HG03460 (cell line): ENCODE measurements around the gene SPATA25.

Source experiments
- ATAC-seq: cut with Tn5 transposase; IDR thresholded peaks from one replicate; pipeline ENCODE4 v1.9.1; 2021; ENCODE audit not compliant: unreplicated experiment

SPATA25 gene

GRCh38 chr20:45867136-45867818, 20.1 kb downstream of the SPATA25 start:
- ATAC-seq, result no peak

GRCh38 chr20:45866454-45866853, 21.0 kb downstream of the SPATA25 start:
- ATAC-seq, result no peak

- ATAC-seq, result no peak
These were observed 23.6 kb downstream of the SPATA25 start for GRCh38 chr20:45863543-45864470.

- ATAC-seq, result no peak
These were observed 26.0 kb downstream of the SPATA25 start for GRCh38 chr20:45861221-45862075.

GRCh38 chr20:45860560-45861220, 26.7 kb downstream of the SPATA25 start:
- no peak for ATAC-seq

DNA sequence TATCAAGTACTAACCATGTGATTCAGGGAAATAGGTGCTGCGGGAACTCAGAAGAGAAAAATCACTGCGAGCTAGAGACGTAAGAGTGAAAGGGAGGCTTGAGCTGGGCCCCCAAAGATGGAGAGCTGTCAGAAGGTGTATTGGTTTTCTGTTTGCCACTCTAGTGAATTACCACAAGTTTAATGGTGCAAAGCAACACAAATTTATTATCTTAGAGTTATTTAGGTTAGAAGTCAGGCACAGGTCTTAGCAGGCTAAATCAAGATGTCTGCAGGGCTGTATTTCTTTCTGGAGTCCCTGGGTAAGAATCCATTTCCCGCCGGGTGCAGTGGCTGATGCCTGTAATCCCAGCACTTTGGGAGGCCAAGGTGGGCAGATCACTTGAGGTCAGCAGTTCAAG, 27.5 kb downstream of the SPATA25 start:
- ATAC-seq, result no peak

DNA sequence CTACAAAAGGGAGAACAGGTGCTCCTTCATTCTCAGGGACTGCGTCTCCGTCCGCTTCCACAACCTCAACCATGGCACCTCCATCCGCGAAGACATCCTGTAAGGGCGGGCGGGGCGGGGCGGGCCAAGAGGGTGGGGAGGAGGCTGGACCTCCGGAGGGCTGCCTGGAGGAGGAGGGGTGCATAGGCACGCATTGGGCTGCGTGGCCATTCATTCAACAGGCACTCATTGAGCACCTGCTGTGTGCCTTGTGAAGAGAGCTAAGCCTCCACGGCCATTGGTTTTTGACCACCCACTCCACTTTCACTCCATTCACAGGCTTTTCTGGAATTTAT, 29.6 kb downstream of the SPATA25 start:
- ATAC-seq, result peak; percentile 33

DNA sequence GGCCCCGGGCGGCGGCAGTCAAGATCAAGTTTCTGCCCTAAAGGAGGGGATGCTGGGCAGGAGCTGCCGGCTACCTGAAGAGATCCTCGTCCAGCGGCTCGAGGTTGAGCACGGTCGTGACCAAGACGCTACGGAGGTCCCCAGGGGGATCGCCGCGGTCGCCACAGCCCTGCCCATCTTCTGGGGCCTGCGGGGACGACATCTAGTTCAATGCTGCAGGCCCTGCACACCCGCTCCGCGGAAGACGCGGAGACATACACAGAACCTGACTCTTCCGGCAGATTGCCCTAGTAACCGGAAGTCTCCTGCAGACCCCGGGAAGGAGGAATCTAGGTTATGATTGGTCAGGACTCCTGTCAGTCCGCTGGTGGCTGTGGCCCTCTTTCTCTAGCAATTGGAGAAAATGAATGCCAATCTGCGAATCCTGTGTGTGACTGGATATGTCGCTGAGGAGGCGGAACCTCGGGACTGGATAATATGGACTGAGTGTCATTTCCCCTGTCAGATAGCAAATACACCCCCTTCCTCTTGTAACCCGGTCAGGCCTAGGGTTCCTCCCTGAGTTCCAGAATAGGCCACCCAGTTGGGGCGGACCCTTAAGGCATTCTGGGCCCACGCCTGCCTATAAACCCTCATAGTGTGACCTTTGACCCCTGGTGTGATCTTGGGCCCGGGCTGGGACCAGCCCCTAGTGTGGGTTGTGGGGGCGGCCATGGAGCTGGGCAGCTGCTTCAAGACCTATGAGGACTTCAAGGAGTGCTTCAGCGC, 30.1 kb downstream of the SPATA25 start, which contains the start of the genes ACOT8 and ZSWIM3:
TSS of gene ACOT8 (minus strand) at position 279 of the 768 bp plus-strand sequence. CDS start at position 202, 77 bp downstream.
TSS of gene ZSWIM3 (plus strand) at position 501 of the 768 bp plus-strand sequence. CDS start at position 713, 212 bp downstream.
- peak; percentile 98 for ATAC-seq

DNA sequence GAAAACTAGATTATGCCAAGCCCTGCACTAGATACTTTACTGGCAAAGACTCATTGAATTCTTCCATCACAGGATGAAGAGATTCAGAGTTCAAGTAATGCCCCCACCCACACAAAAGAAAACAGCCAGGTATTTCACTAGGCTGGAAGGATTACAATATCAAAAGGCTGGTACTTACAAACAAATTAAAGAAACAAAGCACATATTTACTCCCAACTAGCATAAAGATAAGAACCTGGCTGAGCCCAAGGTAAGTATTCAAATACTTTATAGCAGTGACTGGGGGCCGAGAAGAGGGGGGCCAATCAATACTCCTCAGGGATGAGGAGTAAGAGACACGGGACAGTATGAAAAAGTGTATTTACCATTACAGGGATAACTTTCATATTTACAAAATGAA, 33.9 kb downstream of the SPATA25 start:
- ATAC-seq, result no peak

GRCh38 chr20:45852326-45852725, 35.1 kb downstream of the SPATA25 start:
- ATAC-seq, result no peak

DNA sequence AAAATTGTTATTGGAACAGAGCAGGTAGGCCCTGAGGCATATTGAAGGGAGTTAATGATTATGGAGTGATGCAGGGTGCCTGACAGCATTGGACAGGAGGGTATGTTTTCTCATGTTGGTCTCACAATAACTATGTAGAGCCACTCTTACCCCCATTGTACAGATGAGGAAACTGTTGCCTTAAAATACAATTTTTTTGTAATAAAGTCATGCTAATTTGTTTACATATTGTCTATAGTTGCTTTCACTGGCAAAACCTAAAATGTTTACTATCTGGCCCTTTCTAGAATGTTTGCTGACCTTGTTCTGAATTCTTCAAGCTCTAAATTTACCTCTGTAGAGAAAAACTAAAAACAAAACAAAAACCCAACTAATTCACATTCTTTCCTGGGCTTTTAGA, 35.9 kb downstream of the SPATA25 start:
- no peak for ATAC-seq

GRCh38 chr20:45850926-45851325, 36.5 kb downstream of the SPATA25 start:
- no peak for ATAC-seq

DNA sequence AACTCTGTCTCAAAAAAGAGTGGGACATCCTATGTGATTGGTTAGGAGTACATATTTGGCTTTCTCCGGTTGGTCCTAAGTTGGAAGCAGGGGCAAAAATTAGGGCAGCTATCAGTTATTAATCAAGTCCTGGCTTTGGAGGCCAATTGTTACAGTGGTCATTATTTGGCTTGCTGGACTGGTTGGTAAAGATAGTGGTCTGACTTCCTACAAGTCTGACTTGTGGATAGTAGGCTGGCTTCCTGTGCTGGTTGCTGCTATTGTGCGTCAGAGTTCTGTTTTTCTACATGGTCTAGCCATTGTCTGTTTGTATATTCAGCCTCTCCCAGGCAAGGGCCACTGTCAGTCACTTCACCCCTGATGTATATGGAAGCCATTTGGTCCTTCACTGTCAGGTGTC, 37.2 kb downstream of the SPATA25 start:
- no peak for ATAC-seq

GRCh38 chr20:45848969-45849582, 38.3 kb downstream of the SPATA25 start:
- no peak for ATAC-seq

DNA sequence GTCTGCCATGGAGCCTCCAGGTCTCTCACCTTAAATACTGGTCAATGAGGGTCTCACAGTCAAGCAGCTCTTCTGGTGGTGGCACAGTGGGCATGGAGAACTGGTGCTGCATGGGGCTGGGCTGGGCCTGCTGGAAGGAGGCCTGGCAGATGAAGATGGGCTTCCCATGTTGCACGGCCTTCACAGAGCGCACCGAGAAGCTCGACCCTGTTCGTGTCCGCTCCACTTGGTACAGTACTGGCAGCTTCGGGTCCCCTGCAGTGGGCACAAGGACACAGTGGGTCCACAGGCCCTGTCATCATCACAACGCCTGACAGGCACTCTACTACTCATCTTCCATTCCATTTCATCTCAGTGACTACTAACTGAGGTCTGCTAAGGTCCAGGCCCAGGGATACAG, 39.0 kb downstream of the SPATA25 start:
- ATAC-seq, result no peak

DNA sequence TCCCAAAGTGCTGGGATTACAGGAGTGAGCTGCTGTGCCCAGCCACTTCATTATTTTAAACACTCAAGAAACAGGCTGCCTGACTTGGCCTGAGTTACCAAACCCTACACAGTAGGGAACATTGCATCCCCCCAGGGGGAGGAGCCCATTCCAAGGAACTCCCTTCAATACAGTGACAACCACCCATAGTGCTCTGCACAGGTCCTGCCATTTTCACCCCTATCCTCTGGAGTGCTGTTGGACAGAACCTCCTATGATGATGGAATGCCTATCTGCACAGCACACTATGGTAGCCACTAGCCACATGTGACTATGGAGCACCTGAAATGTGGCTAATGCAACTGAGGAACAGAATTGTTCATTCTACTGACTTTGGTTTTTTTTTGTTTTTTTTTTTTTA, 42.0 kb downstream of the SPATA25 start:
- no peak for ATAC-seq

DNA sequence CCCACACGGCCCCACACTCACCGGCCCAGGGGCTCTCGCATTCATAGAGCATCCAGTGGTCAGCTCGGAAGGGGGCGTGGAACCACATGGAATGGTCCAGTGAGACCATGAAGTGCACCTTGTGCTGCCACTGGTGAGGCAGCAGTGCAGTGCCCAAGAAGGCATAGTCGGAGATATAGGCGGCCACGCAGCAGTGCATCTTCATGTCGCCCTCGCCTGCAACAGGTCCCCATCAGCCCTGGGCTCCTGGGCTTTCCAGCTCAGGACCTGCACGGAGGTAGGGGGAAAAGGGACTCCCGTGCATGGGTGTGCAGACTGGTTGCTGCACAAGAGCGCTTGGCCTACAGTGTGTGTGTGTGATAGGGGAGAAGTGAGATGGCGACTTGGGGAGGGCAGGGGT, 43.9 kb downstream of the SPATA25 start:
- no peak for ATAC-seq

DNA sequence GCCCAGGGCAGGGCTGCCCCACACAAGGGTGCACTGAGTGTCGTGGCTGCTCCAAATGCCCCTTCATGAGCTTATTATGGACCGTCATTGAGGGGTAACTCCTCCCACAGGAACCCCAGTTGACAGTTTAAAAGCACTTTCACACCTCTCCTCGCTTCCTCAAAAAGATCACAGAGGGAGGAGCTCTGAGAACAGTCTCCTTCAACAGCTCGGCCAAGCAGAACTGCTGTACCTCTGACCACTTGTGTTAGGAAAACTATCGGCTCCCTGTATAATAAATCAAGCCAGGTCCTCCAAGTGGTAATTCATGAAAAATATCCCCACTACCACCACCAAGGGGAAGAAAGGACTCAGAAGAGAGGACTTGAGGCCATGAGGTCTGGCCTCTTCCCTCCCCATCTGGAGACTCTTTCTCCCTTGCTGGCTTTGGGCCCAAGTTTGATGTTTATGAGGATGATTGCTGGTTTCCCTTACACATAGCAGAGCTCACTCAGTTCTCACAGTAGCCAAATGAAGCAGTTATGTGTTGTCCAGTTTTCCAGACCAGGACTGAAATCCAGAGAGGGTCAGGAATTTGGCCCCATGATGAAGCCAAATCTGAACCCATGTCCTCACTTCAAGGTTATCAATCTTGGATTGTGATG, 45.1 kb downstream of the SPATA25 start:
- ATAC-seq, result no peak
